SK-MEL-5 (cell line): Measurements from ENCODE around the gene ADO. TPM values are rescaled to one million over a fixed set of nuclear protein-coding genes. Genes with fewer than 3 reads are reported as not detected.

Experiments used
- DNase-seq: peaks from one replicate; pipeline ENCODE4 v3.0.0-alpha.2; 2016; ENCODE audit warnings: low read depth, low spot score
- in situ Hi-C: cut with HindIII; loops from 2 replicates; pipeline ENCODE4 v1.10.0; 2016; ENCODE audit warnings: low sequenced_read_pairs, high pct_unique_total_duplicates, low pct_unique_long_range_greater_than_20kb
- total RNA-seq: library from RNA; depleted of rRNA; stranded (reverse); fragments of >200 nt; shearing (Covaris generic); gene quantifications from 2 replicates; pipeline ENCODE4 v1.2.3, GENCODE V29; 2014

Gene ADO
- total RNA-seq, 1 experiment from 2014 or later: 32.8 TPM

DNA sequence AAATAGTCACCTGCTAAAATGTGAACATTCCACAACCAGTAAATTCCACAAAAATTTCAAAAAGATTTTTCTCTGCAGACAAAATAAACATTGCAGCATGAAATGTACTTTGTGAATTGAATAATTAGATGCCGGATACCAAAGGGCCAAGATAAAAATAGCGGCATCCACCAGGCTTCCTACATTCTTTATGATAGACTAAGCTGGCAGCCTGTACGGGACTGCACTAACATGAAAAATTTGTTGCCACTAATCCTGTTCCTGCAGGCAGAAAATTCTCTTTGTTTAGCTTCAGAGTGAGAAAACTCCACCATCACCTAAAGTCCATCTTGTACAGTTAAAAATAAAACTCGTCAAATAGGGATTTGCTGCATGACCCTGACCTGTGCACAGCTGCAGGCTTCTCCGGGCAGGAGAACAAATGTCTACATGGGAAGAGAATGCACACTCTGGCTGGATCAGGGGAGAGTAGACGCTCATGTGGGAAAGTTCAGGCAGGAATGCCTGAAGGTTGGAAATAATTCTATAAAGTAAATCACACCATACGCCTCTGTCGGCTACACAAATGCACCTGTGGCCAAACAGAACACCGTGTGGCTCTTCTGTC lies 15.6 kb upstream of the ADO start:
- no peak for DNase-seq

DNA sequence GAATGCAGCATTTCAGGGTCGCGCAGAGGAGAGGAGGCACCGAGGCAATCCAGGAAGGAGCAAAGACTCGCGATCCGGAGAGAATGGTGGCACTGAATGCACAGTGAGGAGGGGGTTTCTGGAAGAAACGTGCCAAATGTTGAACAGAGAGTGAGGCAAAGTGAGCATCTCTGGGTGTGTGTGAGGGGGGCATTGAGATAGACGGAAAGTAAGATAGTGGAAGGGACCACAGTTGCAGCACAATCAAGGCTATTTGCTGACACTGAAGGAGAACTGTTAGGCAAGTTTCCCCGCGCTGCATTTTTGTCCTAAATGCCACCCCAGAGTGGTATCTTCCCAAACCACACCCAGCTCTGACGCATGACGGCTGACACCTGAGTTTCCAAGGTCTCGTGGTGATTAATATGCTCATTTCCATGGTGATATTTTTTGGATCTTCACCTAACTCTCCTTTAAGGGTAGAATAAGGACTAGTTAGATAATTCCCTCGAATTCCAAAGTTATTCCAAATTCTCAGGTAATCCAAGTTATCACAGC lies 14.4 kb upstream of the ADO start:
- in situ Hi-C loops: no loop called here
- DNase-seq: no peak

More for the DNA sequence above, 15.6 kb upstream of the ADO start:
- in situ Hi-C loops: no loop called here

DNA sequence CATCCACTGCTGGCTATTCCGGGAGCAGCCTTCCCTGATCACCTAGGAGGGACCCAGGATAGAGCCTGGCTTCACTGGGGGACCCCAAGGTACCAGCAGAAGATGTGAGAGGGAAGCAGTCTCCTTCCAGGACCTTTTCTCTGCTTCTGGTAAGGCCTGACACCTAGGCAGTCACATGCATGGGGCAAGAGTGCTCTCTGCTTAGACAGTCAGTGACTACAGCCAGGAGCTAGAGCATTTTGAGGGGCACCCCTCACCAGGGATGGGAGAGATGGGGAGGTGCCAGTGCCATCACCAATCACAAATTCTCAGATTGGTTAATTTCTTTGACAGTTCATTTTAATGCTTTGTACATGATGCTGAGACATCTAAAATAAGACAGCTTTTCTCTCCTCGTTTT lies 13.9 kb upstream of the ADO start:
- in situ Hi-C loops: no loop called here
- DNase-seq: no peak

DNA sequence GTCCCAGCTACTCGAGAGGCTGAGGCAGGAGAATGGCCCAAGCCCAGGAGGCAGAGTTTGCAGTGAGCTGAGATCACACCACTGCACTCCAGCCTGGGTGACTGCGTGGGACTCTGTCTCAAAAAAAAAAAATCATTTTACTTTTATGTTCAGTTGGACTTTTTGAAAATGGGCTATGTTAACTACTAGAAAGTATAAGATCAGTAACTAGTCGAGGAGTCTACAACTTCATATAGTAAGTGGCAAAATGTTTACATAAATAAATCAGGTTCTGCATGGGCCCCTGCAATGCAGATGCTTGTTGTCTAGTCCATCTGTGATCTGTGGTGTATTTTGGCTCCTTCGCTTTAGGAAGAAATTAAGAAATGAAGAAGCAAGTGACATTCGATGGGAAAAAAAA lies 12.3 kb upstream of the ADO start:
- no peak for DNase-seq
- in situ Hi-C loops: no loop called here

DNA sequence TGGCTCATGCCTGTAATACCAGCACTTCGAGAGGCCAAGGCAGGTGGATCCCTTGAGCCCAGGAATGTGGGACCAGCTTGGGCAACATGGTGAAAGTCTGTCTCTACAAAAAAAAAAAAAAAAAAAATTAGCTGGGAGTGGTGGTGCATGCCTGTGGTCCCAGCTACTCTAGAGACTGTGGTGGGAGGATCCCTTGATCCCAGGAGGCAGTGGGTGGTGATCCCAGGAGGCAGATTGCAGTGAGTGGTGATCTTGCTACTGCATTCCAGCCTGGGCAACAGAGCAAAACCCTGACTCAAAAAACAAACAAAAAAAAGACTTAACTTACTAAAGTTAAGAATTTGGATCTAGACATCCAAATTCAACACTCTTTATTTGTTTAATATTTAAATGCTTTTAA lies 10.2 kb upstream of the ADO start:
- in situ Hi-C loops: no loop called here
- no peak for DNase-seq

DNA sequence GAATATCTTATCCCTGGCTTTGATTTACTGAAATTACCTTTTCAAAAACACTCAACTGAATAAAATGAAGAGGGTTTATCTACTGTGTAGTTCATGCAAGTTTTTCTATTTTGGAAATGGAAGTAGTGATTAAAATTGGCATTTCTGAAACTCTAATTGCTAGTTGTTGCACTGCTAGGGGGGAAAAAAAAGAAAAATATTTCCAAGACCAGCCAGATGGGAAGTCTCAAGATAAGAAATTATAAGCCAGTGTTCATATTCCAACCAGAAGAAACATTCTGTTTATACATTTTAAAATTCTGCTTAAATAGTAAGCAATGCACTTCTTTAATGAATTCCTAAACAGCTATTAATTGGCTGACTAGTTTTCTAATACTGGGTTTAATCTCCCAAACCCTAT lies 9.4 kb upstream of the ADO start:
- in situ Hi-C loops: no loop called here
- no peak for DNase-seq

DNA sequence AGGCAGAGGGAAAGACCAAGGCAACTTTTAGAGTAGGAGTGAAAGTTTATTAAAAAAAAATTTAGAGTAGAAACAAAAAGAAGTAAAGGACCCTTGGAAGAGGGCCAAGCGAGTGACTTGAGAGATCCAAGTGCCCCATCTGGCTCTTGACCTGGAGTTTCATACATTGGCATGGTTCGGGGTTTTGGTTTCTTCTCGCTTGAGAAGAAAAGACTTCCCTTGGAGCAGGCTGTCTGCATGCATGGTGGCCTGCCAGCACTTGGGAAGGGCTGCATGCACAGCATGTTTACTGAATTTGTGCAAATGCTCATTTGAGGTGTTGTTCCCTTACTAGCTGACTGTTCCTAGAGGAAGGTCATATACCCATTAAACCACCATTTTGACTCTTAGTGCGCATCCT lies 8.8 kb upstream of the ADO start:
- DNase-seq: no peak
- in situ Hi-C loops: no loop called here

DNA sequence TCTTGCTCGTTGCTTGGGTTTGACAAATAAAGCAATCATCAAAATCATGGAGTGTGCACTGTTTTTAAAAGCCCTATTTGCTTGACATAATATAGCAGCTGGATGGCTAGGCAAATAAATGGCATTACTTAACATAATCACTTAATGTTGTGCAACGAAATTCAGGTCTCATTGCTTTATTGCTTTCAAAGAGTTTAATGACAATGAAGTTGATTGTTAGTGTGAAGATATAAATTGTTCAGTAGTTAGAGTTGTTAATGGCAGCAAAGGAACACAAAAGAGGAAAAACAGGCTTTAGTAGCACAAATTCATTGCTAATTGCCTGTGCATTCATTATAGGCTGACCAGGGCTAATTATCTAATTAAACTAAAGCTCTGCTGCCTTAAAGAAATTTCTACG lies 7.6 kb upstream of the ADO start:
- in situ Hi-C loops: no loop called here

DNA sequence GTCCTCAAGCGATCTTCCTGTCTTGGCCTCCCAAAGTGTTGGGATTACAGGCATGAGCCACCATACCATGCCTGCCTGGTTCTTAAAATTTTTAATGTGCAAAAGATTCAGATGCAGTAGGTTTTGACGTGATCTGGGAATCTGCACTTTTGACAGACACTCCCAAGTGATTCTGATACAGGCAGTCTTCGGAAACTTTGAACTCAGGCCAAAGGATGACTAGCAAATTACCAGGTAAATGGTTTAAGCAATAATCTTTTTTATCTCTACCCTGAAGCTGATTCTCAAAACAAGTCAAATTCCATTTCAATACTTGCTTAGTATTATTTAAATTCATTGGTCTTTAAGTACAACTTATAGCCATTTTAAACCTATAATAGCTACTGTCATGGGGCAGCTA lies 2.6 kb upstream of the ADO start:
- in situ Hi-C loops: no loop called here
- DNase-seq: no peak

More for the DNA sequence above, 7.6 kb upstream of the ADO start:
- DNase-seq: no peak

DNA sequence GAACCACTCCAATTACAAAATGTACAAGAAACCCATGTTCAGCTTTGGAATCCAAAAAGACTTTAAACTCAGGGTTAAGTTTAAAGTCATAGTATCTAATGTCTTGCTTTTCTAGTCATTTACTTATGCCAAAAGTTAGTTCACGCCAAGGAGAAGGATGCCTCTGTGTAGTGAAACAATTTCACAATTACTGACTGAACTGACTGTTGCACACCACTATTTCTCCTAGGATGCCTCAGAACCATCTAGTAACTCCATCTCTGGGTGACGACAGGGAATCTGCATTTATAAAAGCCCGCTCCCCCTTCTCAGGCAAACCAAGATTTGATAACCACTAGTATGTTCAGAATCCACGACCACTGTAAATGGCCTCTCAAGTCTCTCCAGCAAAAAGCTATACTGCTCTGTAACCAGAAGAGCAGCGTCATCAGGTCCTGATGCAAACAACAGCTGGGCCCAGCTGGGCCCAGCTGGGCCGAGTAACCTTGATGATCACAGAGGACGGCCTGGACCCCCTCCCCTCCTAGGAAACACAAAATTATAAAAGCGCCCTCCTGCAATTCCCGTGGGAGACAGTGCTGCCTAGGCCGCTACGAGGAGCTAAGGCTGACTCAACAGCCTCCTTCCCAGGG lies 680 bp upstream of the ADO start:
- DNase-seq: no peak
- in situ Hi-C loops: no loop called here

DNA sequence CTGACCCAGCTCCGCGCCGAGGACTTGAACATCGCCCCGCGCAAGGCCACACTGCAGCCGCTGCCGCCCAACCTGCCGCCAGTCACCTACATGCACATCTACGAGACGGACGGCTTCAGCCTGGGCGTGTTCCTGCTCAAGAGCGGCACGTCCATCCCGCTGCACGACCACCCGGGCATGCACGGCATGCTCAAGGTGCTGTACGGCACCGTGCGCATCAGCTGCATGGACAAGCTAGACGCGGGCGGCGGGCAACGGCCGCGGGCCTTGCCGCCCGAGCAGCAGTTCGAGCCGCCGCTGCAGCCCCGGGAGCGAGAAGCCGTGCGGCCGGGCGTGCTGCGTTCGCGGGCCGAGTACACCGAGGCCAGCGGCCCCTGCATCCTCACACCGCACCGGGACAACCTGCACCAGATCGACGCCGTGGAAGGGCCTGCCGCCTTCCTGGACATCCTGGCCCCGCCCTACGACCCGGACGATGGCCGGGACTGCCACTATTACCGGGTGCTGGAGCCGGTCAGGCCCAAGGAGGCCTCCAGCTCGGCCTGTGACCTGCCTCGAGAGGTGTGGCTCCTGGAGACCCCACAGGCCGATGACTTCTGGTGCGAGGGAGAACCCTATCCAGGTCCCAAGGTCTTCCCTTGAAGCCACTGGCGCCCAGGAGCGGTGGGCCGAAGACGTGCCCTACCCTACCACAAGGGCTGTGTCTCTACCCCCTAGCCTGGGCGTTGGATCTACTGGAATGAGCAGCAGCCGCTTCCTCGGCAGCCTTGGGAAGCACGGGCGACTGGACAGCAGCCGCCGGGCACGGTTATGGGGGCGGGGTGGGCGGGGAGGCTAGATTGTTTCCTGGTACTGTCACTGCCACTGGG lies 945 bp downstream of the ADO start:
- in situ Hi-C loops: no loop called here

DNA sequence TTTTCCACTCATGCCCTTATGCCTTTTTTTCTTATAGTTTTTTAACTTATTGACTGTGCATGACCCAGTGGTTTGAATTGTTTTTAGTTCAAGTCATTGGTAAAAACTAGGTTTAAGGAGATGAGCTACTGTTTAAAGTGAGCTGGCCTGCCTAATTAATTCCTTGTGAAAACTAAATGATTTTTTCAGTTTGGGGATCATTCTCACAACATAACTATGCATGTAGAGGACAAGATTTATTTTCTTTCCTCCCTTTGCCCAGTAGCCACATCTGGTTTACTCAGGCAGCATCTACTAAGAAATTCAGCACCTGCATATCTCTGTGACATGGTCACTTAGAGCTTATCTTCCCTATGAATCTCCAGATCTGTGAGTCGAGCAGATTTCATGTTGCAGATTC lies 1.7 kb downstream of the ADO start:
- in situ Hi-C loops: no loop called here
- no peak for DNase-seq

More for the DNA sequence above, 945 bp downstream of the ADO start:
- DNase-seq: peak; percentile 14

DNA sequence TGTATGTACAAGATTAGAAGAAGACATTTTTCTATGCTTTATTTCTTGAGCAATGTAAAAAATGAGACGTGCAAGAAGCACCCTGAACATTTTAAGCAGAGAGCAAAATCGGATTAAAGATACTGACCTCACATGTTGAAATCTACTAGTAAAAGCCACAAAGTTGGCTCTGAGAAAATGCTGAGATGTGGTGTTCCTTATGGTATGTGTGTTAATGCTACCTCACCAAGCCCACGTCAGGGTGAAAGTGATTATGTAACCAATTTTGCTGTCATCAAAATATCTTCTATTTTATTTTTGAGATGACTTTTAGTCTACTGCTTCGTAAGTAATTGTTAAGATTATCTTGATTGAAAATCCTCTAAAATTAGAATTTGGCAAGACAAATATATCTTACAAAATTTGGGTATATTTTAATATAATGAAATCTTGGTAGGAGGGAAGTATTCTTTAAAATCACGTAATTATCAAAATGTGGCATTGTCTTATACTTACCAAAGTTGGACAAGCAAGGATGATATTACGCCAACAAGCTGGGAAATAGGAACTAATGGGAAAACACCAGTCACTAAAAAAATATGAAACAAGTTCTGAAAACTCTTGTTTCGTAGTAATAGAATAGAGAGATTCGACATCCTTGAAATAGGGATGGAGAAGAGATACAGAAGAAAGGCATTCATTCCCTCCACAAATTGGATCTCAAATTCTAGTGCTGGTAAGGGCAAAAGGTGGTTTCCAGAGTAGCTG lies 5.8 kb downstream of the ADO start:
- no peak for DNase-seq
- in situ Hi-C loops: no loop called here

DNA sequence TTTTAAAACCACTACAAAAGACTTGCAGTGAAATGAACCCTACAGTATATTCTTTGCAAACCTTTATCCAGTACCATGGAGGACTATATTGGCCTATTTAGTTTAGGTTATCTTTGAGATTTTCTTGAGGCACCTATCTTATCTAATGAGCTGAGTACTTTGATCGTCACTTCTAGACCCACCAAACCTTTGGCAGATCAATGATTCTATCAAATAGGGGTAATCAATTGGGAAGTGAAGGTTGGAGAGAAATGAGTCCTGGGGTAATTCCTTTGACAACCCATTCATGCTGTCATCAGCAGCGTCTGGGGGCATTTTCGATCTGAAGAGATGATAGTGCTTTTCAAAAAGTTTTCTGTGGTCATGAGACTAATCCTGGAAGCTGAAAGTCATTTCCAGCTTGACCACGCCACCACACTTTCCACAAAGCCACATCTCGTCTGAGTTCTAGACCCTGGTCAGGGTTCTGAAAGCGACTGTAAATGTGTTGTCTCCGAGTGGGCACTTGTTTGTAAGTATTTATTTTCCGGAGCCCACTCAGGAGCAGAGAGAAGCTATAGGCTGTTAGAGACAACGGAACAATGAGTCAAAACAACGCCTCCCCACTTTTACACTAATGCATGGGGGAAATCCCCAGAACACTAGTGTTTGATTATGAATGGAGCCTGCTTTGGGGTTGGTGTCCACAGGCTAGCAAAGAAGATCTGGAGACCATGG lies 6.8 kb downstream of the ADO start:
- in situ Hi-C loops: no loop called here
- no peak for DNase-seq

DNA sequence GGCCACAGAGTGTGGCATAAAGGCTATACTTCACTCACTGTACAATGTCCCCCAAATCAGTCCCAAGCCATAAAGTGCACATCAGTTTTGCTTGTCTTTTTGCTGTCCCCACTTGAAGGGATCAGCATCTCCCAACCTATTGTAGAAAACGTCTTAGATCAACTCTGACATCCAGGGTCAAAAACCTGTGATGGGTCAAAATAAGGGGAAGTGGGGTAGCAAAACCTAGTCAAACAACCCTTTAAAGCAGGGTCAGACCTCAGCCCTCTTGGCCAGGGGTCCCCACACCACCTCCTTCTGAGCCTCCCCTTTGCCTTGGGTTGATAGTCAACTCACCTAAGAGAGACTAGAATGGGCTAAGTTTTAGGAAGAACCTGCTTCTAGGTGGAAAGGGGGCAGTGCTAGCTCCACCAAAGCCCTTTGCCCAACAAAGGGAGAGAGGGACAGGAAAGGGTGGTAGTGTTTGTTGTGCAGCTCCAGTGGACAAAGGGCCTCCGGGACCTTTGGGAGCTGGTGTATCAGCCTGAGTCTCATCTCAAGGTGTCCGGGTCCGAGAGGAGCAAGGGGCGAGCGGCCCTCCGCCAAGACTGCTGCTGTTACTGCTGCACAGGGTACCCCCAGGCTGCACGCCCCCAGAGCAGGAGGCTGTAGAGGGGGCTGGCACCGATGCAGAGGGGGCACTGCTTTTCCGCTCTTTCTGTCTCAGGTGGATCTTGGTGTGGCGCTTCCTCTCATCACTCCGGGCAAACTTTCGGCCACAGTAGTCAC lies 8.3 kb downstream of the ADO start:
- in situ Hi-C loops: no loop called here

DNA sequence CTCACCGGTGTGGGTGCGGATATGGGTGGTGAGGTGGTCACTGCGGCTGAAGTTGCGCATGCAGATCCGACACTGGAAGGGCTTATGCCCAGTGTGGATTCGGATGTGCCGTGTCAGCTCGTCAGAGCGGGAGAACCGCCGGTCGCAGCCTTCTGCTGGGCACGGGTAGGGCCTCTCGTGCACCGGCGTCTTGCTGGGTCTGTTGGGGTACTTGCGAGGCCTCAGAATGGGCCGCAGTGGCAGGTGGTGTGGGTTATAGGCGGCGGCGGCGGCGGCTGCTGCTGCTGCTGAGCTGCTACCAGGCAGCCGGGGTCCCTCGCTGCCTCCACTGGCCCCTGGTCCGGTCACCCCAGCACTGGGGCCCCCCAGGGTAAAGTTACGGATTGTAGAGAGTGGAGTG lies 8.9 kb downstream of the ADO start:
- DNase-seq: no peak
- in situ Hi-C loops: no loop called here

More for the DNA sequence above, 8.3 kb downstream of the ADO start:
- DNase-seq: no peak

DNA sequence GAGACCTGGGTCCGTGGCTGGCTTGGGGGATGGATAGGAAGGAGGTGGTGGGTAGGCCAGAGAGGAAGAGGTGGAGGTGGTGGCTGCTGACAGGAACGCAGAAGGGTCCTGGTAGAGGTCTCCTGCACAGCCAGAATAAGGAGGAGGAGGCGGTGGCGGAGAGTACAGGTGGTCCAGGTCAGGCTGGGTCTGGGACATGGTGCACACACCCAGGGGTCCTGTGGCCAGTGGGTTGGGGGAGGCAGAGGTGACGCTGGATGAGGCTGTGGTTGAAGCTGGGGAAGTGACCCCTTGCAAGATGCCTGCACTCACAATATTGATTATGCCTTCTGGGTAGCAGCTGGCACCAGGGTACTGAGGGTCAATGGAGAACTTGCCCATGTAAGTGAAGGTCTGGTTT lies 9.5 kb downstream of the ADO start:
- no peak for DNase-seq
- in situ Hi-C loops: no loop called here
